ENCODE data around the gene ZNF195. TPM values are rescaled to one million over a fixed set of nuclear protein-coding genes. Genes with fewer than 3 reads are reported as not detected.

The ZNF195 gene
- total and polyA plus RNA-seq, 10 of the 15 experiments (the other 5 are each of a cell fraction or from before 2014, with no cell fraction given): 30.4 to 51.8 (median 37.8) TPM

GRCh38 chr11:3341298-3341697 lies 37.6 kb downstream of the ZNF195 start:
- in situ Hi-C loops (cut with MboI): loop anchor here (10.0 kb wide), 1 partner anchor 64 kb away; no protein-coding TSS in a partner anchor
- BruUV-seq (replicated peaks): no TSS peak

More at GRCh38 chr11:3341298-3341697, 37.6 kb downstream of the ZNF195 start:
- no peak overlapping the region for H2AFZ ChIP-seq (ENCODE audit: control insufficient read depth, low read depth, low read length)
- H4K20me1 ChIP-seq (ENCODE audit: control insufficient read depth, insufficient read depth): no peaks in the 10 kb centered on the region
- ChIA-PET SMC1A (ENCODE audit: uncharacterized antibody, unreplicated experiment) (interaction anchor here (1.0 to 3.8 kb wide), 9 partner anchors 36 to 262 kb away, joined by 3 to 42 read pairs (median 3); partner anchors contain the start of gene ZNF195), RAD21 (ENCODE audit: unreplicated experiment) (interaction anchor here (0.9 to 3.2 kb wide), 6 partner anchors 12 to 67 kb away, joined by 3 to 32 read pairs (median 4); partner anchors contain the start of gene ZNF195), POLR2A (no interaction called here), CTCF (interaction anchor here (0.6 to 3.9 kb wide), 16 partner anchors 9 to 193 kb away, joined by 3 to 109 read pairs (median 4); partner anchors contain the start of gene ZNF195)
- no peak overlapping the region for H3K4me3 ChIP-seq
- peak; percentile 76 for ATAC-seq
- no peaks in the 10 kb centered on the region for H3K79me2 ChIP-seq (ENCODE audit: control insufficient read depth, insufficient read depth, low read length)
- 17% methylated on average over 10 of the region's 10 CpGs for WGBS (ENCODE audit: insufficient coverage, insufficient replicate concordance, low lambda C conversion rate, missing lambda C conversion rate)
- H3K4me1 ChIP-seq (ENCODE audit: control insufficient read depth, insufficient read depth, low read length): no peaks in the 10 kb centered on the region
- DNase-seq (ENCODE audit: low read depth, low spot score): no peak
- H3K36me3 ChIP-seq (ENCODE audit: control insufficient read depth in 2 of 2, insufficient read depth in 2 of 2, low read length in 1 of 2): no peaks in the 10 kb centered on the region
- no peak overlapping the region for H3K9ac ChIP-seq (ENCODE audit: control insufficient read depth, insufficient read depth, low read length)
- H3K27me3 ChIP-seq (replicated peaks in 1 of 2; ENCODE audit: control insufficient read depth in 2 of 2, insufficient read depth in 2 of 2, low read length in 1 of 2): no peaks in the 10 kb centered on the region
- no peak overlapping the region for H3K27ac ChIP-seq (ENCODE audit: control insufficient read depth, insufficient read depth)
- no peaks in the 10 kb centered on the region; the same call in 2 of the 3 replicates for H3K9me3 ChIP-seq (replicated peaks; ENCODE audit: control insufficient read depth, insufficient read depth, low read length)
- peak; percentile 62 for FAIRE-seq
- H3K4me2 ChIP-seq (ENCODE audit: control insufficient read depth, insufficient read depth): no peak overlapping the region
- TF ChIP-seq KLF5 (IDR thresholded peaks at IDR 0.05; ENCODE audit: partially characterized antibody) (no peak), SMAD5 (IDR thresholded peaks at IDR 0.05; ENCODE audit: low read depth) (no peak), RAD21 (IDR thresholded peaks at IDR 0.05; ENCODE audit: insufficient read depth, low read depth, low read length) (peak; percentile 87), SMC3 (IDR thresholded peaks at IDR 0.05; ENCODE audit: borderline replicate concordance, low read length) (peak; percentile 88), RUNX3 (IDR thresholded peaks at IDR 0.05; ENCODE audit: low read length) (peak; percentile 20; the same call in 1 of the 2 replicates), ZNF24 (IDR thresholded peaks at IDR 0.05) (no peak), CTCF (IDR thresholded peaks at IDR 0.05 in 2 of 3, conservative IDR thresholded peaks at IDR 0.05 in 1 of 3; ENCODE audit: control insufficient read depth in 2 of 3, extremely low read depth in 1 of 3, insufficient read depth in 1 of 3, low read depth in 3 of 3, low read length in 3 of 3) (peak; percentile 73 to 80 (median 75))
- intact Hi-C loops (cut with micrococcal nuclease; ENCODE audit: unreplicated experiment): loop anchor here (10.0 kb wide), 1 partner anchor 64 kb away; no protein-coding TSS in a partner anchor
